Measurements from ENCODE around the gene GLA. TPM values are rescaled to one million over a fixed set of nuclear protein-coding genes. Genes with fewer than 3 reads are reported as not detected.

The GLA gene
- total RNA-seq, 1 experiment from 2014 or later = 41.9 TPM

DNA sequence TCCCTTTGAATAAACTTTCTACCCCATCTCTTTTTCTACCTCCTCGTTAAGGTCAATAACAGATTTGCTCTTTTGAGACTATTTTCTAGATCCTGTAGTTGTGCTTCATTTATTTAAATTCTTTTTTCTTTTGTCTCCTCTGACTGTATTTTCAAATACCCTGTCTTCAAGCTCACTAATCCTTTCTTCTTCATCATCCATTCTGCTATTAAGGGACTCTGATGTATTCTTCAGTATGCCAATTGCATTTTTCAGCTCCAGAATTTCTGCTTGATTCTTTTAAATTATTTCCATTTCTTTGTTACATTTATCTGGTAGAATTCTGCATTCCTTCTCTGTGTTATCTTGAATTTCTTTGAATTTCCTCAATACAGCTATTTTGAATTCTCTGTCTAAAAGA is 41.6 kb upstream of the GLA start:
- H4K5ac ChIP-seq (ENCODE audit: insufficient read length, low read depth, low read length) = no peak overlapping the region
- H2BK5ac ChIP-seq (ENCODE audit: insufficient read length, low read length) = no peak overlapping the region
- no peaks in the 10 kb centered on the region for H3K27me3 Mint-ChIP-seq (ENCODE audit: low read depth)
- H3K23me2 ChIP-seq (ENCODE audit: insufficient read length, low read depth, low read length, poor library complexity, severe bottlenecking) = no peaks in the 10 kb centered on the region
- no peak overlapping the region for H2BK12ac ChIP-seq (ENCODE audit: insufficient read length, low read depth, low read length)
- H3K36me3 Mint-ChIP-seq (ENCODE audit: insufficient read depth in 1 of 3, low read depth in 3 of 3) = peaks cover 2 to 26% (median 19%) of the 10 kb centered on the region in 3 experiments
- no peak for DNase-seq
- H2AFZ ChIP-seq (ENCODE audit: low read length) = no peak overlapping the region
- H3K4me1 Mint-ChIP-seq = no peaks in the 10 kb centered on the region
- no peak overlapping the region for H3K4me2 ChIP-seq (ENCODE audit: insufficient read depth, insufficient read length, low read length)
- H3K4me3 Mint-ChIP-seq = no peak overlapping the region
- H3T11ph ChIP-seq (ENCODE audit: low read length) = no peak overlapping the region
- TF ChIP-seq CTCF (conservative IDR thresholded peaks at IDR 0.05) = no peak
- H3K27ac Mint-ChIP-seq = no peak overlapping the region
- no peak overlapping the region for H2BK120ac ChIP-seq (ENCODE audit: low read depth, low read length, poor library complexity, severe bottlenecking)
- no peak overlapping the region for H3K18ac ChIP-seq (ENCODE audit: insufficient read length, low read depth, low read length)
- H3K27ac ChIP-seq (ENCODE audit: insufficient read length, low read depth, low read length) = no peak overlapping the region
- peaks cover 51 to 56% of the 10 kb centered on the region in 2 experiments for H3K9me3 Mint-ChIP-seq
- no peaks in the 10 kb centered on the region for H3K79me1 ChIP-seq (ENCODE audit: insufficient read depth, low read depth, low read length, poor library complexity, severe bottlenecking)
- no peak overlapping the region for H2AK5ac ChIP-seq (ENCODE audit: insufficient read length, low read length)
- H3K9me3 ChIP-seq (ENCODE audit: control insufficient read depth, low read depth, low read length) = peaks cover 41% of the 10 kb centered on the region
- no CpG with 5 or more reads among the region's 1 CpG for WGBS (ENCODE audit: extremely low coverage, insufficient read length, low lambda C conversion rate)
- H2BK20ac ChIP-seq (ENCODE audit: low read depth, low read length, poor library complexity, severe bottlenecking) = no peak overlapping the region
- no peak overlapping the region for H3K4ac ChIP-seq (ENCODE audit: low read depth, low read length)
- no peaks in the 10 kb centered on the region for H3K27me3 ChIP-seq (ENCODE audit: insufficient read depth, low read length)
- no peaks in the 10 kb centered on the region for H4K20me1 ChIP-seq (ENCODE audit: control insufficient read depth, insufficient read depth, insufficient read length)
- H3K56ac ChIP-seq (ENCODE audit: insufficient read length, low read depth, low read length) = no peak overlapping the region
- H3K14ac ChIP-seq (ENCODE audit: insufficient read depth, low read length) = no peak overlapping the region
- no peaks in the 10 kb centered on the region for H3K4me1 ChIP-seq (ENCODE audit: insufficient read depth, low read length)
- H3K79me2 ChIP-seq (ENCODE audit: insufficient read depth, low read length) = no peaks in the 10 kb centered on the region
- no peak overlapping the region for H4K8ac ChIP-seq (replicated peaks; ENCODE audit: insufficient read length, low read depth, low read length)
- no peak overlapping the region for H2BK15ac ChIP-seq (ENCODE audit: low read depth, low read length)
- H3K23ac ChIP-seq (ENCODE audit: insufficient read length, low read depth, low read length) = no peak overlapping the region
- H3K9ac ChIP-seq (ENCODE audit: extremely low read depth, insufficient read length, low read length) = no peak overlapping the region
- no peak overlapping the region for H4K91ac ChIP-seq (ENCODE audit: insufficient read length, low read depth, low read length)

All from H9 (cell line).